HG03103 (cell line): ENCODE results near the gene SOAT2.
"Not testable (repeated sequence)": the region's sequence is repeated elsewhere in the genome, so short reads cannot be mapped to it uniquely, and the experiment has no call there.

ENCODE experiments used
- ATAC-seq: cut with Tn5 transposase; IDR thresholded peaks from one replicate; pipeline ENCODE4 v1.9.1; 2021; ENCODE audit warnings: low read depth; ENCODE audit not compliant: unreplicated experiment

The SOAT2 gene

DNA sequence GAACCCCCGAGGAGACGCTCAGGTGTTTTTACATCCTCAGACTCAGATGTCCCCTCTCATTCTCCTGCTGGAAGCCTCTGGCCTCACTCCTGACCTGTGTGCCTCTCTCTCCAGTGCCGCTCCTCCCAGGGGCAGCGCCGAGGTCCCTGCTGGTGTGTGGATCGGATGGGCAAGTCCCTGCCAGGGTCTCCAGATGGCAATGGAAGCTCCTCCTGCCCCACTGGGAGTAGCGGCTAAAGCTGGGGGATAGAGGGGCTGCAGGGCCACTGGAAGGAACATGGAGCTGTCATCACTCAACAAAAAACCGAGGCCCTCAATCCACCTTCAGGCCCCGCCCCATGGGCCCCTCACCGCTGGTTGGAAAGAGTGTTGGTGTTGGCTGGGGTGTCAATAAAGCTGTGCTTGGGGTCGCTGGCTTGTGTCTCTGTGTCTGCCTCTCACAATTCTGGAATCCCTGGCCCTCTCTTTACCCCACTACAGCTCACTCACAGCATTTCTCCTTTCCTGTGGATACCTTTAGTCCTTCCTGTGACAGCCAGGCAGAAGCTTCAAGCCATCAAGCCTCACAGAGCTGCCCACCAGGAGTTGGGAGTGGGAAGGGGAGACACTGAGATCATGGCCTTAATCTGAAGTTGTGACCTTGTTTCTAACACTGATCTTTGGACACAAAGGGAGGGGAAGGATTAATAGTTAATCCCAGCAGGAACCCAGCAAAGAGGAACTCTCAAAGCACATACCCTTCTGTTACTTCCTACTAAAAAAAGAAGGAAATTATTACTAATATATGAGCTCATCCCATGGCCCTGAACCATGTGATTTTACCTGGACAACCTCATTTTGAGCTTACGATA, 1.1 kb upstream of the SOAT2 start:
- ATAC-seq, result no peak

DNA sequence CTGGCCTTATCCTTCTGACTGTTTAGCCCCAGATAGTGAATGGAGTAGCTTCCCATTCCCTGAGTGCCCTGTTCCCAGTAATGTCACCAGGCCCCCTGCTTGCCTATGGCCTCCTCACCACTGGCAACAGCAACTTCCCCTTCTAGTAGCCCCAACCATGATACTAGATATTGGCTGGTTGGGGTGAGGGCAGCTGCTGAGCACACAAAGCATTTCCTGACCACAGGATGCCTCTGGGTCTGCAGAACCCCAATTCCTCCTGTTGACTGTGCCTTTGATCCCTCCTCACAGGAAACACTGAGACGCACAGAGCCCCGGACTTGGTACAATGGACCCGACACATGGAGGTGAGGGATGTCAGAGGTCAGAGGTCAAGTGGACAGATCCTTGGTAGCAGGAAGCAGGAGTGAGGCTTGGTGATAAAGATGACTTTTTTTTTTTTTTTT, 597 bp downstream of the SOAT2 start:
- no peak for ATAC-seq

DNA sequence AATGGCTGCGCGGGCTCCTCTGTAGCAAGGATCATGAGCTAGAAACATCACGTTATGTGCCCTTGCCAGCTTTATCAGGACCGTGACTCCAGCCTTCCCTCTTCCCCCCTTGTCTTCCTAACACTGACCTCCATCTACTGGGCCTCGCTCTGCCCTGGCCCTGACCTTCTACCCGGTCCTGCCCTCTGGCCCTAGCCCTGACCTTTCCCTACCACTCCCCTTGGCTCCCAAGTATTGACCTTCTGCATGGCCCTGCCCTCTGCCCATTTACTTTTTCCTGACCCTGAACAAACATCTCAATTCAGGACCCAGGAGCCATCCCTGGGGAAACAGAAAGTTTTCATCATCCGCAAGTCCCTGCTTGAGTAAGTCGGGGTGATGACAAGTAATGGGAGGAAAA, 2.0 kb downstream of the SOAT2 start:
- ATAC-seq, result no peak

DNA sequence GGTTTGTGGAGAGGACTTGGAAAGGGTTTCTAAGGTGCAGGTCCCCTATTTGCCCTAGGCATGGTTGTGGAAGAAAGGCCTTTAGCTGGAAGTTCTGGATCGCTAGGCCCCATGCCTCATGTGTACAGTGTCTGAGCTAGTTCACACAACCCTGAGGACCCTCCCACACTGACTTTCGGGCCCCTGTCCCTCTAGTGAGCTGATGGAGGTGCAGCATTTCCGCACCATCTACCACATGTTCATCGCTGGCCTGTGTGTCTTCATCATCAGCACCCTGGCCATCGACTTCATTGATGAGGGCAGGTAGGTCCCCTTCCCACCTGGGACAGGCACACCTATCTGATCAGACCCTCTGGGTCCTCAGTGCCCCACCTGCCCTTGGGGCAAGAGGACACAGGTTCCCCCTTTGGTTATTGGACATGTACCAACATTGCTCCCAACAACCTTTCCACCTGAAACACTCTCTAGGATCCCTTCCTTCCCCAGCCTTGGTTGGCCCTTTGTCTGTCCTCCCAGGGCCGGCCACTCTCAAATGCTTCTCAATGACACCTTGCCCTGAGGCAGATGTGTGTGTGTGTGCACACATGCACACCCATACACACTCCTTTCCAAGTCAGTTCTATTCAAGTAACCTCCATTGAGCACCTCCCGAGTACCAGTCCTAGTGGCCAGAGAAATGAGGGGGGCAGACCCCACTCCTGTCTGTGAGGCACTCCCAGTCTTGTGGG, 2.6 kb downstream of the SOAT2 start:
- no peak for ATAC-seq

DNA sequence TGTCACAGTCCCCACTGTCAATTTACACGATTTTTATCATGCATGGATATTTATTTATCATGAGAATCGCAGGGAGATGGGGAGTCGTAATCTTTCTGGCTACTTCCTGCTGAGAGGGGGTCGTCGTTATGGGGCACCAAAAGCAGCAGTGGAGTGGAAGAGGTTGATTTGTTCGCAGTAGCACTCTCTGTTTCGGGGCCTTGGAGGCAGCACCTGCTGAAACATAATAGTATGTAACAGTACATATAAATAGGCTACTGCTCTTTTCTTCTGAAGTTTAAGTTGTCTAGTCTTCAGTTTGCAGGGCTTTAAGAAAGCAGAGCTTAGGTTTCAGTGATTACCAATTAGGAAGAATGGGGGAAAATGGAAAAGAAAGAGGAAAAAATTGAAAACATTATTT, 3.8 kb downstream of the SOAT2 start:
- no peak for ATAC-seq

DNA sequence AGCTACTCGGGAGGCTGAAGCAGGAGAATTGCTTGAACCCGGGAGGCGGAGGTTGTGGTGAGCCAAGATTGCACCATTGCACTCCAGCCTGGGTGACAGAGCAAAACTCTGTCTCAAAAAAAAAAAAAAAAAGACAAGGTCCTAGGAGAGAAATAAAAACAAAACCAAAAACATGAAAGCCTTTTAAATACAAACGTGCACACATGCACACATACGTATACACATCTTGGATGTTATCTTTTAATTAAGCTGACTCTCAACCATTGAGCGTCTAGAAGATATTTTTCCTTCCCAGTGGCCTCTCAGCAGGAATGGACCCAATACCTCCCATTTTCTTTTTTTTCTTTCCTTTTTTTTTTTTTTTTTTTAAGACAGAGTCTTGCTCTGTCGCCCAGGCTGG, 9.1 kb downstream of the SOAT2 start:
- ATAC-seq, result not testable (repeated sequence)

DNA sequence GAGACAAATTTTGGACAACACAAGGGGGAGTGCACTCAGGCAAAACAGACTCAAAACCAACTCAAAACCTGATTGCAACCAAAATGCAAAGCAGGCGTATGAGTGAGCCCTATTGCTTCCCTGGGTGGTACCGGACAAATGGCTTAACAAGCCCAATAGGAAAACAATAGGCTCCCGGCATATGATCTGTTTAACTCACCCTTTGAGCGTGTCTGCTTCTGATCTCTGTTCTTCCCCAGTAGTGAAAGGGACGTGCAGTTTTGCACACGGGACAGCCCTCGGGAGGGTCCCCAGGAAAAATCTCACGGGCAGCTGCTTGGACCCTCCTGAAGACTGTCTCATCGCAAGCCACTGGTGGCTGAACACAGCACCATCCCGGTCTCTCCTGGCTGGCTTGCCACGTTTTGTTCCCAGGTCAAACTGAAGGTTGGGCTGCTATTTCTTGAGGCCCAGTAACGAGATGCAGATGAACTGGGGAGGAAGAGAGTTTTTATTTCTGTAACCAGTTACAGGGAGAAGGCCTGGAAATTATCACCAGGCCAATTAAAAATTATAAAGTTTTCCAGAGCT, 9.9 kb downstream of the SOAT2 start:
- ATAC-seq, result no peak

DNA sequence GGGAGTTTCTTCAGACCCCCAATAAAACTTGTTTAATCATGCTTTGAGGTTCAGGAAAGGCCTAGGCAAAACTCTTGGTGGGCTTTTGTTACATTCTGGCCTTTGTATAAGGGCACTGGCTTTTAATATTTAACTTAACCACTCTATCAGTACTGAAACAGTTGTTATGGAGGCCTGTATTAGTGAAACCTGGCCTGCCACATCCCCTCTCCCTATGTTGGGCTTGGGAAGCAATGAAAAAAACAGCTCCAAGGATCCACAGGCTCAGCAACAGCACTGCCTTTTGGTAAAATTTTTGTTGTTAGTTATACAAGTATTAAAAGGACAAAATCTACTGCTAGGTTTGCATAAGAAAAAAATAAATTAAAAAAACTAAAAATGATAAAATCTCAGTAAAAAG, 10.7 kb downstream of the SOAT2 start:
- ATAC-seq, result no peak

DNA sequence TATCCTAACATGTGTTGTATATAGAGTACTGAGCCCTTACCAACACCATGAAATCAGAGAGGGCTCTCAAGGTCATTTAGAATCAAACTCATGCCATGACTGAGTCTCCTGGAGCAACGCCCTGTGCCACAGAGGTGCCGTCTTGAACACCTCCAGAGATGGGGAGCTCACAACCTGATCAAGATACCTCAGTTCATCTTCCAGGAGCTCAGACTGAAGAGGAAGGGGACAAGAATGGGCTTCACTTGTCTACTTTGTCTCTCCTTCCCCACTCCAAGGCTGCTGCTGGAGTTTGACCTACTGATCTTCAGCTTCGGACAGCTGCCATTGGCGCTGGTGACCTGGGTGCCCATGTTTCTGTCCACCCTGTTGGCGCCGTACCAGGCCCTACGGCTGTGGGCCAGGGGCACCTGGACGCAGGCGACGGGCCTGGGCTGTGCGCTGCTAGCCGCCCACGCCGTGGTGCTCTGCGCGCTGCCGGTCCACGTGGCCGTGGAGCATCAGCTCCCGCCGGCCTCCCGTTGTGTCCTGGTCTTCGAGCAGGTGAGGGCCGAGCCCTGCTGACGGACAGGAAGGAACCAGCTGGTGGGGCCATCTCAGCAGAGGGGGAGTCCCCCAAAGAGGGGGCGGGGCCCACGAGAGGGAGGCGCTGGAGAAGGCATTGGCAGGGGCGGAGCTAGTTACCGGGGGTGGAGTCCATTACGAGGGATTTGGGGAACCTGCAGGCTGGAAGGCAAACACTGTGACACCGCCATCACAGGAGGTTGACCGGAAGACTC, 12.0 kb downstream of the SOAT2 start:
- ATAC-seq, result no peak

DNA sequence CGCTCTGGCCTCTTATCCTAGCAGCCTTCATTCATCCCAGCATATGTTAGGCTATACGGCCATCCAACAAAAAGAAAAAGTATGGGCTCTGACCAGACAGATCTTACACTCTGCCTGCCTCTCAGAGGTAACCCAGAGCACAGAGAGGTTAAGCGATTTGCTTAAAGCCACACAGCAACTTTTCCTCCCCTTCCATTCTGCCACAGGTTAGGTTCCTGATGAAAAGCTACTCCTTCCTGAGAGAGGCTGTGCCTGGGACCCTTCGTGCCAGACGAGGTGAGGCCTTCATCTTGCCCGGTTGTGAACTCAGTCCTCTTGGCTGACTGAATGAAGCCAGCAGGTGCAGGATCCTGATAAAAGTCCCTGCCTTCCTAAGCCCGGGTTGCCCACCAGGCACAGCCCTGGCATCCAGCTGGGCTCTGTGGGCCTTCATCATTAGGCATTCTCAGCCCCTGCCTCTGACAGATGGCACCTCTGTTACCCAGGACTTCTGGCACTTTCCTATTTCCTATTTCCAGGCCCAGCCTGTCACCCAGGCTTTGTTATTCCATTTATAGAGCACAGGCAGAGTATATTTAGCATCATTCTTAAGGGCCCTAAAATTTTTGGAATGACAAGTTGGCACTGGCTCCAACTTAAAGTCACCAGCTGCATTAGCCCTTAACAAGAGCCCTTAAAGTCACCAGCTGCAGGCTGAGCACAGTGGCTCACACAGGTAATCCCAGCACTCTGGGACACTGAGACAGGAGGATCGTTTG, 12.8 kb downstream of the SOAT2 start:
- no peak for ATAC-seq

DNA sequence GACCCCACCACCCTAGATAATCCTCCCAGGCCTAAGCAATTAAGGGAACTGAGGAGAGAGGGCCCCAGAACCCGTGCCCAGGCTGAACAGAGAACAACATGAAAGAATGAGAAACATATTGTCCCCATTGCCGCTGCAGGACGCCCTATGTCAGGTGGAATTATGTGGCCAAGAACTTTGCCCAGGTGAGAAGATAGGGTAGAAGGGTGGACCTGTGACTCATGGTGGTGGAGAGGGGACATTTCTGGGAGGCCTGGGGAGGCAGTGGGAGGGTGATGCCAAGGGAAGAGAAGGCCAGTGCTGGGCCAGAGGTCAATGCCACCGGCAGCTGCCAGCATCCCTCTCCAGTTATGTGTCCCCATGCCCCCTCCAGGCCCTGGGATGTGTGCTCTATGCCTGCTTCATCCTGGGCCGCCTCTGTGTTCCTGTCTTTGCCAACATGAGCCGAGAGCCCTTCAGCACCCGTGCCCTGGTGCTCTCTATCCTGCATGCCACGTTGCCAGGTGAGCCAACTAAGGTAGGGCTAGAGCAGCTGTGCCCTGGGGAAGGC, 15.5 kb downstream of the SOAT2 start:
- no peak for ATAC-seq

DNA sequence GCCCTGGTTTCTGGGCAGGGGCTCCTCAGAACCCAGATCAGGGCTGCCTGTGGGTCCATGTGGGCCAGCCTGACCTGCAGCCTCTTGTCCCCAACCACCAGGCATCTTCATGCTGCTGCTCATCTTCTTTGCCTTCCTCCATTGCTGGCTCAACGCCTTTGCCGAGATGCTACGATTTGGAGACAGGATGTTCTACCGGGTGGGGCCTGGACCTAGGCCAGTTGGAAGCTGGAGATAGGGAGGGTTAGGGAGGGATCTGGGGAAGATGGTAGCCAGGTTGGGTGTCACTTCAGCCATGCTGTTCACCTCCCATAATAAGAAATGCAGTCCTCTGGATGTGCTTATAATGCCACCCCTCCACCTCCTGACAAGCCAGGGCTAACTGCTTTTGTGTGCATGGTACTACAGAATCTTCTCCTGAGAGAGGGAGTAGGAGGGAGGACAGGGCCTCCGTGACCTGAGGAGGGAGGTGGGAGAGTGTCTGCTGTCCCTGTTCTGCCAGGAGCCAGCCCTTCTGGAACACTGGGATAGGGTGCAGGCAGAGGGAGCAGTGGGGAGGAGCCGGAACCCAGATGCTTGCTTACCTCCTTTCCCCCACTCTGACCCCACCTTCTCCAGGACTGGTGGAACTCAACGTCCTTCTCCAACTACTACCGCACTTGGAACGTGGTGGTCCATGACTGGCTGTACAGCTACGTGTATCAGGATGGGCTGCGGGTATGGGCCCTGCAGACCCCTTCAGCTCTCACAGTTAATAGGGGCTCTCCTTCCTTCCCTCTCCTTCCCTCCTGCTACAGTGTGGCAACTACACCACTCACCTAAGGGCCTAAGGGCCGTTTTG, 17.6 kb downstream of the SOAT2 start:
- no peak for ATAC-seq

DNA sequence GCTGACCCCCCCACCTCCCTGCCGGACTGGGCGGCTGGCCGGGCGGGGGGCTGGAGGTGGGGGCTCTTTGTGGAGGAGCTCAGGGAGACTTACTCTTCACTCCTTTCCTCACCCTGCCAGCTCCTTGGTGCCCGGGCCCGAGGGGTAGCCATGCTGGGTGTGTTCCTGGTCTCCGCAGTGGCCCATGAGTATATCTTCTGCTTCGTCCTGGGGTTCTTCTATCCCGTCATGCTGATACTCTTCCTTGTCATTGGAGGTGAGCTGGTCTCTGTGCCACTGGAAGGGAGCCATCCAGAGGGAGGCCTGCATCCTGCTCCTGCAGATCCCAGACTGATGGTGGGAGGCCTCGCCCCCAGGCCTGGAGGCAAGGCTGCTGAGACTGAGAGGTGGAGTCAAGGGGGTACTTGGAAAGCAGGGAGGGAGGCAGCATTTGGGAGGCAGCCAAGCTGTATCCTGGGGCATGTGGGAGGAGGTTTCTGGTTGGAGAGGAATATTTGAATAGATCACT, 19.7 kb downstream of the SOAT2 start:
- ATAC-seq, result no peak

DNA sequence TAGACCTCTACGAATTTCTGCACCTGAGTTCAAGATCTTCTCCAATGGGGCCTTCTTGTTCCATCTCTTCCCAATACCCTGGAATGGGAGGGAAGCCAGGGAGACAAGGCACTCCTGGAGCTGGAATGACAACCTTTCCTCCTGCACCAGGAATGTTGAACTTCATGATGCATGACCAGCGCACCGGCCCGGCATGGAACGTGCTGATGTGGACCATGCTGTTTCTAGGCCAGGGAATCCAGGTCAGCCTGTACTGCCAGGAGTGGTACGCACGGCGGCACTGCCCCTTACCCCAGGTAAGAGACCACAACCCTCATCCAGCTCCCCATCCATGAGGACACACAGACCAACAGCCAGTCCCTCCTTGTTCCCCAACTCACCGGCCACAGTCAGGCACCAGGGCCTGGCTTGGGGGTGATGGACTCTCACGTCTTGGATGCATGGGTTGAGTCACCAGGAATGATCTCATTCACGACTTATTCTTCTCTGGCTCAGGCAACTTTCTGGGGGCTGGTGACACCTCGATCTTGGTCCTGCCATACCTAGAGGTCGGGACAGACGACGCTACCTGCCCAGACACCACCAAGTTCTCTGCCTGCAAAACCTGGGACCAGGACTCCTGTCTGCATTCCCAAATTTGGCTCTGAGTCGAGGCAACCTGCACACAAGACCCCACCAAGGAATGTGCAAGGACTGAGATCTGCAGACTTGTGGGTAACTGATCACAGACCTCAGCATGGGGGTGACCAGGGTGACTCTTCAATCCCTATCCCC, 20.5 kb downstream of the SOAT2 start:
- ATAC-seq, result no peak

DNA sequence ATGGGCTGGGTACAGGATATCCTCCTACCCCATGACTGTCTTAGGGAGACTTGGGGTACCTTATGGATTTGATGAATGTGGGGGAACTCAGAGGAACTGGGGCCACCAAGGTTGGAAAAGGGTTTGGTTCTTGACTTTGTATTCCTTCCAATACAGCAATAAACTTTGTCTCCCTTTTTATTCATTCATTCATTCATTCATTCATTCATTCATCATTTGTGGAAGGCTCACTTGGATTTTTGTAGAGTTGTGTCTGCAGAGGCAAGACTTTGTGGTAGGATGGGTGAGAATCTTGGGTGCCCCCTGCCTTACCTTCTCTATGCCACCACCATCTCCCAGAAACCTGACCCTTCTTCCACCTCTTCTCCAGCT, 21.1 kb downstream of the SOAT2 start:
- ATAC-seq, result no peak

DNA sequence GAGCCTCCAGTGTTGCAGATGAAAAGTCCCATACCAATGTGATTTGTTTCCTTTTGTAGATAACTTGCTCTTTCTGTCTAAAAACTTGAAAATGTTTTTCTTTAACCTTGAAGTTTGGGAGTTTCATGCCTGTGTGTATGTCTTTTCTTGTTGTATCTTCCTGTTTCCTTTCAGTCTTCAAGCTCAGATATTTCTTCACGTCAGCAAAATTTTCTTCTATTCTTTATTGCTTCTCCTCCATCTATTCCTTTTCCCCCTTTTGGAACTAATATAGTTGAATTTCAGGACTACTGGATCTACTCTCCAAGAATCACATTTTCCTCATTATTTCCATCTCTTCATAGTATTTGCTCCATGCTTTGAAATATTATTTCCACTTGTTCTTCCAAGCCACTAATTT, 23.9 kb downstream of the SOAT2 start:
- no peak for ATAC-seq

DNA sequence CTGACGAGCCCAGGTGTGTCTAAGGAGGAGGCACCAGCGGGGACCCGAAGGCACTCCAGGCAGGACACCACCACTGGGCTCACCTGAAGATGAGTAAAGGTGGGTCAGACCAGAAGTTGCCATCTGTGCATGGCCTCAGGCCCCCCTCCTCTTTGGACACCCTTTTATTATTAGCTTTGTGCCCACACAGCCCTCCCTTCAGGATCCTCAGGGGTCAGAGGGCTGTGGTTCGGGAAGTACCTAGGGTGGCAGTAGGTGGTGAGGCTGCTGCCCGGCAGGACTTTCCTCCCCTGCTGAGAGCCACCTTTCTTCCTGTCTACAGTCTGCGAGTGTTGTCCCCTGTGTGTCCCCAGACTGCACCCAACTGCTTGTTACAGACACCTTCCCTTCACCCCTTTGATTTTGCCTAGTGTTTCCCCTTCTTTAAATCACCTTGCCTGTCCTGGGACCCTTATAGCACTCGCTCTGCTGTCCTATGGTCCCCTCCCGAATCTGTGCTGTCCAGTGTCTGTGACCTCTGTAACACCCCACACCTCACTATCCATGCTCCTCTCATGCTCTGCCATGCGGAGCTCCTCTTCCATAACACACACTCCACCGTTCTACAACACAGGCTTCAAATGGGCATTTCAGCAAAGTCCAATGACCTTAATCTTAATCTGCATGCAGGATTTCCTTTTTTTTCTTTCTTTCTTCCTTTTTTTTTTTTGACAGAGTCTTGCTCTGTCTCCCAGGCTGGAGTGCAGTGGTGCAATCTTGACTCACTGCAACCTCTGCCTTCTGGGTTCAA, 25.7 kb downstream of the SOAT2 start:
- ATAC-seq, result no peak
